ENCODE data around the gene CNTNAP2.
"Not testable (repeated sequence)": the region's sequence is repeated elsewhere in the genome, so short reads cannot be mapped to it uniquely, and the experiment has no call there.

DNA sequence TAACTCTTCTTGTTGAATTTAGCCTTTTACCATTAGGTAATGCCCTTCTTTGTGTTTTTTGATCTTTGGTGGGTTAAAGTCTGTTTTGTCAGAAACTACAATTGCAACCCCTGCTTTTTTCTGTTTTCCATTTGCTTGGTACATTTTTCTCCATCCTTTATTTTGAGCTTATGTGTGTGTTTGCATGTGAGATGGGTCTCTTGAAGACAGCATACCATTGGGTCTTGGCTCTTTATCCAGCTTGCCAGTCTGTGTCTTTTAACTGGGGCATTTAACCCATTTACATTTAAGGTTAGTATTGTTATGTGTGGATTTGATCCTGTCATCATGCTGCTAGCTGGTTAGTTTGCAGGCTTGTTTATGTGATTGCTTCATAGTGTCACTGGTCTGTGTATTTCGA lies 997.9 kb downstream of the CNTNAP2 start:
- TF ChIP-seq POLR2A (IDR thresholded peaks at IDR 0.05; ENCODE audit: low read depth, low read length); POLR2AphosphoS5 (IDR thresholded peaks at IDR 0.05; ENCODE audit: low read depth, low read length); PAX5 (IDR thresholded peaks at IDR 0.05; ENCODE audit: insufficient read depth, low read length, severe bottlenecking); TAF1 (IDR thresholded peaks at IDR 0.05; ENCODE audit: low read depth, low read length); SPI1 (IDR thresholded peaks at IDR 0.05; ENCODE audit: low read depth, low read length); POU2F2 (IDR thresholded peaks at IDR 0.05; ENCODE audit: low read depth, low read length): not testable (repeated sequence)
